SIG-M5 treated with dmso at 0.1 percent for 504 hours (cell line): ENCODE data around the gene ASB2.

Experiments used
- DNase-seq: peaks from one replicate; lab custom pipeline; 2025; ENCODE audit not compliant: unreplicated experiment; lab: John Stamatoyannopoulos, UW

ASB2 gene

GRCh38 chr14:94001016-94001415 is 24.6 kb upstream of the ASB2 start:
- no peak for DNase-seq

- no peak for DNase-seq
These were observed 23.9 kb upstream of the ASB2 start for GRCh38 chr14:94000267-94000666.

GRCh38 chr14:93999573-93999972 is 23.2 kb upstream of the ASB2 start:
- DNase-seq: no peak

- no peak for DNase-seq
These were observed 22.6 kb upstream of the ASB2 start for GRCh38 chr14:93998871-93999403.

- DNase-seq: no peak
These were observed 21.8 kb upstream of the ASB2 start for GRCh38 chr14:93997916-93998870.

GRCh38 chr14:93997082-93997481 is 20.7 kb upstream of the ASB2 start, which contains the start of gene CCDC197:
TSS of gene CCDC197 (plus strand) at chr14:93997301. CDS start at chr14:93998132, 831 bp downstream.
- no peak for DNase-seq

- no peak for DNase-seq
These were observed 19.8 kb upstream of the ASB2 start for GRCh38 chr14:93996130-93996695.

- no peak for DNase-seq
These were observed 18.7 kb upstream of the ASB2 start for GRCh38 chr14:93994919-93995682.

- DNase-seq: no peak
These were observed 17.0 kb upstream of the ASB2 start for GRCh38 chr14:93993382-93993781.

- DNase-seq: no peak
These were observed 15.3 kb upstream of the ASB2 start for GRCh38 chr14:93991649-93992048.

- DNase-seq: no peak
These were observed 14.8 kb upstream of the ASB2 start for GRCh38 chr14:93991212-93991611.

GRCh38 chr14:93989939-93990338 is 13.6 kb upstream of the ASB2 start:
- DNase-seq: peak; percentile 31

GRCh38 chr14:93987815-93988476 is 11.6 kb upstream of the ASB2 start:
- DNase-seq: no peak

GRCh38 chr14:93987376-93987775 is 11.0 kb upstream of the ASB2 start:
- no peak for DNase-seq

GRCh38 chr14:93986955-93987354 is 10.6 kb upstream of the ASB2 start:
- no peak for DNase-seq

GRCh38 chr14:93984987-93985410 is 8.6 kb upstream of the ASB2 start:
- DNase-seq: peak; percentile 33

GRCh38 chr14:93984070-93984469 is 7.7 kb upstream of the ASB2 start:
- no peak for DNase-seq

- DNase-seq: no peak
These were observed 6.0 kb upstream of the ASB2 start for GRCh38 chr14:93982230-93983007.

GRCh38 chr14:93981316-93982229 is 5.2 kb upstream of the ASB2 start:
- no peak for DNase-seq
